ENCODE results near the gene DNAJC5. TPM values are rescaled to one million over a fixed set of nuclear protein-coding genes. Genes with fewer than 3 reads are reported as not detected.

The DNAJC5 gene
- polyA plus RNA-seq, 1 donor (not counting 4 experiments of a cell fraction or from before 2014, with no cell fraction given) = 43.7 TPM

DNA sequence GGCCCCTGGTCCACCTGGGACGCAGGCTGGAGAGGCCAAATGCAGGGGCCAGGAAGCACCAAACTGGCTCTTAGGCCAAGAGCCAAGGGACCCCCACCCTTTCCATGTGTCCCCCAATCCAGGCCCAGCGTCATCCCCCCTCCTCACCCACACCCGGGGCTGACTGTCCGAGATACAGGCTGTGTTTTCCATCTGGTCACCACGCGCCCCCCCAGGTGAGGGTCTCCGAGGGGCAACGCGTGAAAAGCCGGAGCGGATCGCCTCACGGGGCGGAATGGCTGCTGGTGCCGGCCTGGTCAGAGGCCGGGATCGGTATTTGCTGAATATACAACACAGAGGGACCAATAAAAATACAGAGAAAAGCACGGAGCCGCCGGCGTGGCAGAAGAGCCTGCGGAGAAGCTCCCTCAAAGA is 38.8 kb upstream of the DNAJC5 start:
- Histone ChIP-seq H3K27me3 (ENCODE audit: control insufficient read depth, extremely low read depth, insufficient read depth, low read length) (peaks cover 39% of the 10 kb centered on the region), H3K9me3 (ENCODE audit: control insufficient read depth, low read depth, low read length) (no peaks in the 10 kb centered on the region), H3K9me1 (ENCODE audit: control insufficient read depth, extremely low read depth, insufficient read depth, low read length) (no peaks in the 10 kb centered on the region), H3K4me2 (ENCODE audit: control insufficient read depth, extremely low read depth, insufficient read depth, low read depth, low read length) (no peak overlapping the region), H3K79me2 (ENCODE audit: control insufficient read depth, insufficient read depth, low read length) (no peaks in the 10 kb centered on the region), H3K9ac (ENCODE audit: control insufficient read depth, extremely low read depth, insufficient read depth, low read length) (no peak overlapping the region), H3K27ac (ENCODE audit: control insufficient read depth, insufficient read depth, low read length) (no peak overlapping the region), H4K20me1 (ENCODE audit: control insufficient read depth, extremely low read depth, insufficient read depth, low read length) (peaks cover 3% of the 10 kb centered on the region), H3K36me3 (ENCODE audit: control insufficient read depth in 2 of 2, extremely low read depth in 1 of 2, insufficient read depth in 2 of 2, low read length in 2 of 2) (peaks cover under 1 to 3% of the 10 kb centered on the region in 2 experiments), H3K4me3 (ENCODE audit: control insufficient read depth in 2 of 3, extremely low read depth in 1 of 3, insufficient read depth in 2 of 3, low read depth in 1 of 3, low read length in 3 of 3) (no peak overlapping the region), H3K4me1 (ENCODE audit: control insufficient read depth, extremely low read depth, insufficient read depth, low read length) (no peaks in the 10 kb centered on the region), H2AFZ (ENCODE audit: control insufficient read depth, low read length) (no peak overlapping the region)
- DNase-seq (ENCODE audit: low read depth, low spot score) (no peak), FAIRE-seq (no peak)
- no peak for TF ChIP-seq EZH2 (IDR thresholded peaks at IDR 0.05; ENCODE audit: low read length)
- TF ChIP-seq, protein P1, sequence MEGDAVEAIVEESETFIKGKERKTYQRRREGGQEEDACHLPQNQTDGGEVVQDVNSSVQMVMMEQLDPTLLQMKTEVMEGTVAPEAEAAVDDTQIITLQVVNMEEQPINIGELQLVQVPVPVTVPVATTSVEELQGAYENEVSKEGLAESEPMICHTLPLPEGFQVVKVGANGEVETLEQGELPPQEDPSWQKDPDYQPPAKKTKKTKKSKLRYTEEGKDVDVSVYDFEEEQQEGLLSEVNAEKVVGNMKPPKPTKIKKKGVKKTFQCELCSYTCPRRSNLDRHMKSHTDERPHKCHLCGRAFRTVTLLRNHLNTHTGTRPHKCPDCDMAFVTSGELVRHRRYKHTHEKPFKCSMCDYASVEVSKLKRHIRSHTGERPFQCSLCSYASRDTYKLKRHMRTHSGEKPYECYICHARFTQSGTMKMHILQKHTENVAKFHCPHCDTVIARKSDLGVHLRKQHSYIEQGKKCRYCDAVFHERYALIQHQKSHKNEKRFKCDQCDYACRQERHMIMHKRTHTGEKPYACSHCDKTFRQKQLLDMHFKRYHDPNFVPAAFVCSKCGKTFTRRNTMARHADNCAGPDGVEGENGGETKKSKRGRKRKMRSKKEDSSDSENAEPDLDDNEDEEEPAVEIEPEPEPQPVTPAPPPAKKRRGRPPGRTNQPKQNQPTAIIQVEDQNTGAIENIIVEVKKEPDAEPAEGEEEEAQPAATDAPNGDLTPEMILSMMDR (optimal IDR thresholded peaks at IDR 0.05 in 1 of 3, IDR thresholded peaks at IDR 0.05 in 1 of 3, conservative IDR thresholded peaks at IDR 0.05 in 1 of 3; ENCODE audit: extremely low read depth in 1 of 3, insufficient read depth in 2 of 3, low read length in 3 of 3) = no peak
- dilution Hi-C loops (cut with MboI; ENCODE audit: extremely low pct_ligation_motif_present, low sequenced_read_pairs) = no loop called here

GRCh38 chr20:63857764-63858392 is 37.0 kb upstream of the DNAJC5 start:
- Histone ChIP-seq H4K20me1 (ENCODE audit: control insufficient read depth, extremely low read depth, insufficient read depth, low read length) (peaks cover 3% of the 10 kb centered on the region), H2AFZ (ENCODE audit: control insufficient read depth, low read length) (no peak overlapping the region), H3K79me2 (ENCODE audit: control insufficient read depth, insufficient read depth, low read length) (peaks cover 9% of the 10 kb centered on the region), H3K27ac (ENCODE audit: control insufficient read depth, insufficient read depth, low read length) (no peak overlapping the region), H3K4me3 (ENCODE audit: control insufficient read depth in 2 of 3, extremely low read depth in 1 of 3, insufficient read depth in 2 of 3, low read depth in 1 of 3, low read length in 3 of 3) (no peak overlapping the region), H3K9ac (ENCODE audit: control insufficient read depth, extremely low read depth, insufficient read depth, low read length) (no peak overlapping the region), H3K4me2 (ENCODE audit: control insufficient read depth, extremely low read depth, insufficient read depth, low read depth, low read length) (no peak overlapping the region), H3K9me3 (ENCODE audit: control insufficient read depth, low read depth, low read length) (no peaks in the 10 kb centered on the region), H3K9me1 (ENCODE audit: control insufficient read depth, extremely low read depth, insufficient read depth, low read length) (no peaks in the 10 kb centered on the region), H3K4me1 (ENCODE audit: control insufficient read depth, extremely low read depth, insufficient read depth, low read length) (no peaks in the 10 kb centered on the region), H3K27me3 (ENCODE audit: control insufficient read depth, extremely low read depth, insufficient read depth, low read length) (peaks cover 39% of the 10 kb centered on the region), H3K36me3 (ENCODE audit: control insufficient read depth in 2 of 2, extremely low read depth in 1 of 2, insufficient read depth in 2 of 2, low read length in 2 of 2) (peaks cover 5 to 10% of the 10 kb centered on the region in 2 experiments)
- dilution Hi-C loops (cut with MboI; ENCODE audit: extremely low pct_ligation_motif_present, low sequenced_read_pairs) = no loop called here
- no peak for FAIRE-seq
- no peak for DNase-seq (ENCODE audit: low read depth, low spot score)
- no peak for TF ChIP-seq EZH2 (IDR thresholded peaks at IDR 0.05; ENCODE audit: low read length)
- TF ChIP-seq, protein P1 (optimal IDR thresholded peaks at IDR 0.05 in 1 of 3, IDR thresholded peaks at IDR 0.05 in 1 of 3, conservative IDR thresholded peaks at IDR 0.05 in 1 of 3; ENCODE audit: extremely low read depth in 1 of 3, insufficient read depth in 2 of 3, low read length in 3 of 3) = no peak
